Colonic mucosa (tissue), 4 donors: ENCODE results near the gene SEMA6A. TPM values are rescaled to one million over a fixed set of nuclear protein-coding genes. Genes with fewer than 3 reads are reported as not detected.

Experiments
- DNase-seq: peaks from one replicate; pipeline ENCODE4 v3.0.0-alpha.2; 2020
- H3K27ac ChIP-seq: fragments of 200-600 bp; one replicate; pipeline ENCODE4 v1.8.0; 2021
- H3K27me3 ChIP-seq: fragments of 200-600 bp; one replicate; pipeline ENCODE4 v1.8.0; 2021
- H3K36me3 ChIP-seq: fragments of 200-600 bp; one replicate; pipeline ENCODE4 v1.8.0; 2021
- H3K4me1 ChIP-seq: fragments of 200-600 bp; one replicate; pipeline ENCODE4 v1.8.0; 2021; ENCODE audit warnings: mild to moderate bottlenecking
- H3K4me3 ChIP-seq: fragments of 200-600 bp; one replicate; pipeline ENCODE4 v1.8.0; 2021
- H3K9ac ChIP-seq, 2 donors: one replicate each; pipeline ENCODE4 v1.7.0; 2013; ENCODE audit warnings: control low read depth in 2 of 2, low read depth in 2 of 2, low read length in 2 of 2
- H3K9me3 ChIP-seq: fragments of 200-600 bp; one replicate; pipeline ENCODE4 v1.8.0; 2021
- intact Hi-C: fragments of 100-400 bp; cut with DNase I; formaldehyde crosslinking; loops from one replicate; pipeline ENCODE4 v1.14.1; 2022
- total RNA-seq, 2 donors: library from RNA; stranded (reverse); fragmentation: NEBNext Ultra II Directional in 1 of 2; extraction: Animal tissue kit (Norgen Biotek cat#: 25700) in 1 of 2; gene quantifications; one replicate each; pipeline ENCODE4 v1.2.1, GENCODE V29; 2021
- TF ChIP-seq, protein P1 (sequence below): fragments of 200-600 bp; IDR thresholded peaks from one replicate; pipeline ENCODE4 v1.8.0; 2022; ENCODE audit warnings: antibody characterized with exemption, mild to moderate bottlenecking
- donor health status: healthy.
- donor health status: DM: no; HTN: no; CAD: no.
- donor health status: DM: no; HTN: no; CAD: no.

The SEMA6A gene
- total RNA-seq, 2 donors from 2014 or later: 66.7 to 89.9 TPM

DNA sequence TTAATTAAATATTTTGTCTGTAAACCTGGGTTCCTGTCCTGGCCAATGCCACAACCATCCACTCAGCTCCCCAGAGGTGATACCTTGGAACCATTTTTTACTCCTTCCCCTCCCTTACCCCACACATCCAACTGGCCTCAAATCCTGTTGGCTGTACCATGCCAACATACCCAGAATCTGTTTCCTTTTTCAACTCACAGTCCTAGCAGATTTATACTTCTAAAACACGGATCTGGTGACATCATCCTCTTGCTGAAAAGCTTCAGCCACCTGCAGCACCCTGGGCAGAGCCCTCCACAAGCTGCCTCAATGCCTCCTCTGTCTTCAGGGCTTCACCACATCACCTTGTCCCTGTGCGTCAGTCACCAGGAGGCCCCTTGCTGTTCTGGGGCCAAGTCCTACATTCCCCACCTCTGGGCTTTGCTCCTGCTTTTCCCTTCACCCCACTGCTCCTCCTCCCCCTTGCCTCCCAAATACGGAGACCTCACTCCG is 14.9 kb downstream of the SEMA6A start:
- Histone ChIP-seq H3K9me3 (no peaks in the 10 kb centered on the region), H3K36me3 (no peaks in the 10 kb centered on the region), H3K27me3 (no peaks in the 10 kb centered on the region), H3K27ac (no peak overlapping the region), H3K4me3 (no peak overlapping the region), H3K9ac (no peak overlapping the region), H3K4me1 (no peaks in the 10 kb centered on the region)
- TF ChIP-seq, protein P1, sequence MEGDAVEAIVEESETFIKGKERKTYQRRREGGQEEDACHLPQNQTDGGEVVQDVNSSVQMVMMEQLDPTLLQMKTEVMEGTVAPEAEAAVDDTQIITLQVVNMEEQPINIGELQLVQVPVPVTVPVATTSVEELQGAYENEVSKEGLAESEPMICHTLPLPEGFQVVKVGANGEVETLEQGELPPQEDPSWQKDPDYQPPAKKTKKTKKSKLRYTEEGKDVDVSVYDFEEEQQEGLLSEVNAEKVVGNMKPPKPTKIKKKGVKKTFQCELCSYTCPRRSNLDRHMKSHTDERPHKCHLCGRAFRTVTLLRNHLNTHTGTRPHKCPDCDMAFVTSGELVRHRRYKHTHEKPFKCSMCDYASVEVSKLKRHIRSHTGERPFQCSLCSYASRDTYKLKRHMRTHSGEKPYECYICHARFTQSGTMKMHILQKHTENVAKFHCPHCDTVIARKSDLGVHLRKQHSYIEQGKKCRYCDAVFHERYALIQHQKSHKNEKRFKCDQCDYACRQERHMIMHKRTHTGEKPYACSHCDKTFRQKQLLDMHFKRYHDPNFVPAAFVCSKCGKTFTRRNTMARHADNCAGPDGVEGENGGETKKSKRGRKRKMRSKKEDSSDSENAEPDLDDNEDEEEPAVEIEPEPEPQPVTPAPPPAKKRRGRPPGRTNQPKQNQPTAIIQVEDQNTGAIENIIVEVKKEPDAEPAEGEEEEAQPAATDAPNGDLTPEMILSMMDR: no peak
- no peak for DNase-seq
- intact Hi-C loops: loop anchor here (10.0 kb wide), 1 partner anchor 75 kb away; no protein-coding TSS in a partner anchor

DNA sequence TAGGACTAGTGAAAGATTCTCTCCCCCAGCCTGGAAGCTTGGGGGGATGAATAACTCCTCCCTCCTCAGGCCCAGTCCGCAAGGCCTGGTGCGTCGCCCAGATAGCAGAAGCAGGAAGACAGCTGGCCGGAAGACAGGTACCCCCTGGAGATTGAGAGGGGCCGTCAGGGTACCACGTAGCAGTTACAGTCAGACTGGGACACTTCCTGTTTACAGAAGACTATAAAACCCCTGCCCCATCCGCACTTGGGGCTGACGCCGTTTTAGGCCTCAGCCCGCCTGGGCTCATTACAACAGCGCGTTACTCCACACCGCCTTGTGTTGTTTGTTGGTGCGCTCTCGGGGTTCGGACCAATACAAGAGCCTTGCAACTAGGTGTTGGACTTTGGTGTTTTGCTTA is 15.4 kb downstream of the SEMA6A start:
- no peak for DNase-seq
- Histone ChIP-seq H3K36me3 (no peaks in the 10 kb centered on the region), H3K9me3 (no peaks in the 10 kb centered on the region), H3K4me1 (no peaks in the 10 kb centered on the region), H3K27me3 (no peaks in the 10 kb centered on the region), H3K9ac (no peak overlapping the region), H3K27ac (no peak overlapping the region), H3K4me3 (no peak overlapping the region)
- intact Hi-C loops: no loop called here
- TF ChIP-seq, protein P1: no peak

DNA sequence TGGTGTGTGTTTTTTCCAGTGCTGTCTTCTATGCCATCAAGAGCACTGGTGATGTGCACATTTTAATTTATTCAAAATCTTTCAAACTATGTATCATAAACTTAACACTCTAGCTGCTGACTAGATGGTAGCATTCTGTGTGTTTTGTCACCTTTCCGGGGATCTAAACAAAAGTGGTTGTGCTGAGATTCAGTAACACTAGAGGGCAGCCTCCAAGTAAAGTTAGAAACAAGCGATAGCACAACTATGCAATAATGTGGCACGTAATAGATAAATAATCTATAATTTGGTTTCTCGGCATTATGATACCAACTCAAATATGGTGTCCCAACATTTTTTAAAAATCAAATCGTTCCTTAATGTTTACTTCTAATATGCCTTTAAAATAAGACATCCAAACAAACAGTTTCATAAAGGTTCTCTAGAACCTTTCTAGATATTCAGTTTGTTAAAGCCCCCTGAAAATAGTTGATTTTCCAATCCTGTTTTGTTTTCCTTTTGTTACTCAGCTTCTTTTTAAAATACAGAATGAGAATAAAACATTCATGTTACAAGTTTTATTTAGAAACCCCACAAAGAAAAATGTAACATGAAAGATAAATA is 16.9 kb downstream of the SEMA6A start:
- H3K4me1 ChIP-seq: peaks cover 4% of the 10 kb centered on the region
- intact Hi-C loops: no loop called here
- no peaks in the 10 kb centered on the region for H3K36me3 ChIP-seq
- H3K4me3 ChIP-seq: no peak overlapping the region
- TF ChIP-seq, protein P1: peak; percentile 55
- H3K27ac ChIP-seq: no peak overlapping the region
- no peaks in the 10 kb centered on the region for H3K9me3 ChIP-seq
- no peak overlapping the region for H3K9ac ChIP-seq
- no peak for DNase-seq
- no peaks in the 10 kb centered on the region for H3K27me3 ChIP-seq

DNA sequence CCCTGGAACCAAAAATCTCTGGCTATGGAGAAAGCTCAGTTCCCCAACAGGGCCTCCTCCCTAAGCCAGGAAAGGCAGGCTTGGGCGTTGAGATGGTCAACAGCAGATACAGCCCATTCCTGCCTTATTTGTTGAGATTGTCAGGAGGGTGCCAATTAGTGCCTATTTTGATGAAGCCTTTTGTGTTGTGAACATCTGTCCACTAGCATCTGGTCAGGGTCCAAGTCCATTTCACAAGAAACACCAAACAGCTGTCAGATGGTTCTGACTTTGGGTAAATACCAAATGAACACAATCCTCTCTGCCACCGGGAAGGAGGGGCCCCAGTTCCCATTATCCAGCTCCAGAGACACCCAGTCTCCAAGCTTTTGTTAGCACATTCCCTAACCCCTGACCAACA is 19.9 kb downstream of the SEMA6A start:
- H3K4me3 ChIP-seq: no peak overlapping the region
- peaks cover 4% of the 10 kb centered on the region for H3K4me1 ChIP-seq
- intact Hi-C loops: no loop called here
- H3K36me3 ChIP-seq: no peaks in the 10 kb centered on the region
- H3K27ac ChIP-seq: no peak overlapping the region
- no peaks in the 10 kb centered on the region for H3K9me3 ChIP-seq
- H3K27me3 ChIP-seq: no peaks in the 10 kb centered on the region
- H3K9ac ChIP-seq: no peak overlapping the region
- no peak for DNase-seq
- TF ChIP-seq, protein P1: no peak

DNA sequence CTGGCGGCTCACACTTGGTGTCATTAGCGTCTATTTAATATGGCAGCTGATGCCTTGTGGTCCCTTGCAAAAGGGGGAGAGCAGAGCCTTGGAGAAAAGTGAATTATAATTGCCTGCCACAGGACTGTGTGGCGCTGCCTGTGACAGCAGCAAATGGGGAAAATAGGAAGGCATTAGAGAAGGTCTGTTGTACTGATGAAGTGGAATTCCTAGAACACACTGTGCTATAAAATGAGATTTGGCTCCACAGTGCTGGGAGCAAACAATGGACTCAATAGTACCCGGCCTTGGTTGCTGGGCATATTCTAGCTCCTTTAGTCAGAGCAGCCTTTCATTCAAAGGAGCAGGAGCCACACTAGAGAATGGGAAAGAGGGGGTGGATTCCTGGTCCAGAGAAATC is 21.3 kb downstream of the SEMA6A start:
- H3K27ac ChIP-seq: no peak overlapping the region
- intact Hi-C loops: no loop called here
- no peak overlapping the region for H3K9ac ChIP-seq
- no peak for DNase-seq
- no peak overlapping the region for H3K4me3 ChIP-seq
- no peaks in the 10 kb centered on the region for H3K27me3 ChIP-seq
- TF ChIP-seq, protein P1: no peak
- peaks cover 4% of the 10 kb centered on the region for H3K4me1 ChIP-seq
- no peaks in the 10 kb centered on the region for H3K36me3 ChIP-seq
- H3K9me3 ChIP-seq: no peaks in the 10 kb centered on the region
